Suprapubic skin (tissue), 4 donors: ENCODE measurements around the gene OTX1.

Experiments used
- CTCF ChIP-seq, 2 donors: fragments of 200-600 bp in 1 of 2; fragments of 450-650 bp in 1 of 2; sonication (generic) in 1 of 2; IDR thresholded peaks; one replicate each; pipeline ENCODE4 v1.5.1; 2016 to 2019; ENCODE audit warnings: antibody characterized with exemption in 2 of 2, mild to moderate bottlenecking in 1 of 2, moderate library complexity in 1 of 2
- EP300 ChIP-seq: sonication (generic); formaldehyde crosslinking; IDR thresholded peaks from one replicate; pipeline ENCODE4 v1.6.1; 2017; ENCODE audit warnings: antibody characterized with exemption
- POLR2A ChIP-seq, 2 donors: fragments of 450-650 bp; IDR thresholded peaks; one replicate each; pipeline ENCODE4 v1.6.1; 2017; ENCODE audit warnings: antibody characterized with exemption in 2 of 2, mild to moderate bottlenecking in 2 of 2, moderate library complexity in 2 of 2
- POLR2AphosphoS5 ChIP-seq, 3 donors: sonication (generic); formaldehyde crosslinking; IDR thresholded peaks; one replicate each; pipeline ENCODE4 v1.6.1; 2017; ENCODE audit warnings: antibody characterized with exemption in 3 of 3

DNA sequence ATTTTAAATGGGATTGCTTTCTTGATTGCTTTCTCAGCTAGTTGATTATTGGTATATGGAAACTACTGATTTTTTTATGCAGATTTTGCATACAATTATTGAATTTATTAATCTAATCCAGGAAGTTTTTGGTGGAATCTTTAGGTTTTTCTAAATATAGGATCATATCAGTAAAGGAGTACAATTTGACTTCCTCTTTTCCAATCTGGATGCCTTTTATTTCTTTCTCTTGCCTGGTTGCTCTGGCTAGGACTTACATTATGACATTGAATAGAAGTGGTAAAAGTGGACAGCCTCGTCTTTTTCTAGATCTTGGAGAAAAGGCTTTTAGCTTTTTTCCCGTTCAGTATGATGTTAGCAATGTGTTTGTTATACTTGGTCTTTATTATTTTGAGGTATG is 51.3 kb downstream of the OTX1 start:
- TF ChIP-seq POLR2A (IDR thresholded peaks at IDR 0.05): no peak
- no peak for TF ChIP-seq POLR2AphosphoS5 (IDR thresholded peaks at IDR 0.05)
- TF ChIP-seq CTCF (IDR thresholded peaks at IDR 0.05): no peak
- no peak for TF ChIP-seq EP300
